Left ventricle myocardium superior (tissue), 1 donor: Measurements from ENCODE around the gene DAGLB. TPM values are rescaled to one million over a fixed set of nuclear protein-coding genes. Genes with fewer than 3 reads are reported as not detected.

Source experiments
- ATAC-seq: fragments of 200-7000 bp; cut with Tn5 transposase; one replicate; pipeline ENCODE4 v1.9.1; 2020; ENCODE audit warnings: mild to moderate bottlenecking, moderate library complexity
- DNase-seq: peaks from one replicate; pipeline ENCODE4 v3.0.0-alpha.2; 2020
- intact Hi-C: fragments of 100-400 bp; cut with micrococcal nuclease; formaldehyde crosslinking; loops from one replicate; pipeline ENCODE4 v1.11.0; 2022
- long read RNA-seq: library from polyadenylated mRNA; unstranded; transcript quantifications from one replicate; pipeline ENCODE4 v2.0.0, GENCODE V29; 2021
- total RNA-seq: library from RNA; stranded (reverse); fragmentation: NEBNext Ultra II Directional; extraction: Animal tissue kit (Norgen Biotek cat#: 25700); gene quantifications from one replicate; pipeline ENCODE4 v1.2.1, GENCODE V29; 2021
- donor health status: DM: no; HTN: yes; CAD: no; lungs with severe emphysema.

DAGLB gene, protein sequence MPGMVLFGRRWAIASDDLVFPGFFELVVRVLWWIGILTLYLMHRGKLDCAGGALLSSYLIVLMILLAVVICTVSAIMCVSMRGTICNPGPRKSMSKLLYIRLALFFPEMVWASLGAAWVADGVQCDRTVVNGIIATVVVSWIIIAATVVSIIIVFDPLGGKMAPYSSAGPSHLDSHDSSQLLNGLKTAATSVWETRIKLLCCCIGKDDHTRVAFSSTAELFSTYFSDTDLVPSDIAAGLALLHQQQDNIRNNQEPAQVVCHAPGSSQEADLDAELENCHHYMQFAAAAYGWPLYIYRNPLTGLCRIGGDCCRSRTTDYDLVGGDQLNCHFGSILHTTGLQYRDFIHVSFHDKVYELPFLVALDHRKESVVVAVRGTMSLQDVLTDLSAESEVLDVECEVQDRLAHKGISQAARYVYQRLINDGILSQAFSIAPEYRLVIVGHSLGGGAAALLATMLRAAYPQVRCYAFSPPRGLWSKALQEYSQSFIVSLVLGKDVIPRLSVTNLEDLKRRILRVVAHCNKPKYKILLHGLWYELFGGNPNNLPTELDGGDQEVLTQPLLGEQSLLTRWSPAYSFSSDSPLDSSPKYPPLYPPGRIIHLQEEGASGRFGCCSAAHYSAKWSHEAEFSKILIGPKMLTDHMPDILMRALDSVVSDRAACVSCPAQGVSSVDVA
- 10.1 TPM for total RNA-seq
- long read RNA-seq, transcript DAGLB-201 (15 exons, 2,897 nt): major isoform, 7 of 11 reads
- long read RNA-seq, partial matches to known transcripts: 1 of 11 reads
- long read RNA-seq, other reads (novel, unspliced or antisense): 2 of 11 reads

DNA sequence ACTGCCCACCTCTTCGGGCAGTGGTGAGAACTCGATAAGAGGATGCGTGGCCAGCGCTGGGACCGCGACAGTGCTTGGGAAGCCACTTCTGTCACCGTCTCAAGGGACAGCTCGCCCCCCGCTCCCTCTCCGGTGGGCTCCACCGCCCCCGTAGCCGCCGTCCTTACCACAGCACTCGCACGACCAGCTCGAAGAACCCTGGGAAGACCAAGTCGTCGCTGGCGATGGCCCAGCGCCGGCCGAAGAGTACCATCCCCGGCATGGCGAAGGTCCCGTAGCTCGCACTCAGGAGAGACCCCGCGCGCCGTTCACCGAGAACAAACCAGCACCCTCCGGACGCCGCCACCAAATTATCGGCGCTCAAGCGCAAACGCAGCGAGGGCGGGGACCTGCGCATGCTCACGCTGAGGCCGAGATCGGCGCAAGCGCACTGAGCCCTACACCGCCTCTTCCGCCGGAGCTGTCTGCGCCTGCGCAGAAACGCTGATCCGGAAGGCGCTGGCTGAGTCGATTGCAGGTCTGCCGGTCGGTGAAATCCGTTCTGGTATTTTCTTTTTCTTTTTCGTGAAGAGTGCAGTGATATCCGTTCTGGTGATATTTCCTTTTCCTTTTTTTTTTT is at the start of gene DAGLB:
Gene DAGLB (minus strand): TSS at position 374 of the 619 bp plus-strand sequence. CDS start 112 bp downstream, at position 262.
- intact Hi-C loops: no loop called here
- ATAC-seq: peak; percentile 94
- DNase-seq: peak; percentile 97

DNA sequence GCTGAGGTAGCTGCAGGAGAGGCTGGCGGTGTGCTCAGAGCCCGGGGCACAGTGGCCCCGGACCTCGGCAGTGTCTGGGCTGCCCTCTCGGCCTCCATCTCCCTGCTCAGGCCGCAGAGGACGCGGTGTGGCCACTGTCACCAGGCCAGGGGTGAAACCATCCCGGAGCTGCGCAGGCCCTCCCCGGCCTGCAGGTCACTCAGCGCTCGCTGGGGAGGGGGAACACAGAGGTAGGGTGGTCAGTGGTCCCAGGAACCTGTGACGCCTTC is 49.8 kb upstream of the DAGLB start:
- no peak for ATAC-seq
- intact Hi-C loops: no loop called here
- no peak for DNase-seq

DNA sequence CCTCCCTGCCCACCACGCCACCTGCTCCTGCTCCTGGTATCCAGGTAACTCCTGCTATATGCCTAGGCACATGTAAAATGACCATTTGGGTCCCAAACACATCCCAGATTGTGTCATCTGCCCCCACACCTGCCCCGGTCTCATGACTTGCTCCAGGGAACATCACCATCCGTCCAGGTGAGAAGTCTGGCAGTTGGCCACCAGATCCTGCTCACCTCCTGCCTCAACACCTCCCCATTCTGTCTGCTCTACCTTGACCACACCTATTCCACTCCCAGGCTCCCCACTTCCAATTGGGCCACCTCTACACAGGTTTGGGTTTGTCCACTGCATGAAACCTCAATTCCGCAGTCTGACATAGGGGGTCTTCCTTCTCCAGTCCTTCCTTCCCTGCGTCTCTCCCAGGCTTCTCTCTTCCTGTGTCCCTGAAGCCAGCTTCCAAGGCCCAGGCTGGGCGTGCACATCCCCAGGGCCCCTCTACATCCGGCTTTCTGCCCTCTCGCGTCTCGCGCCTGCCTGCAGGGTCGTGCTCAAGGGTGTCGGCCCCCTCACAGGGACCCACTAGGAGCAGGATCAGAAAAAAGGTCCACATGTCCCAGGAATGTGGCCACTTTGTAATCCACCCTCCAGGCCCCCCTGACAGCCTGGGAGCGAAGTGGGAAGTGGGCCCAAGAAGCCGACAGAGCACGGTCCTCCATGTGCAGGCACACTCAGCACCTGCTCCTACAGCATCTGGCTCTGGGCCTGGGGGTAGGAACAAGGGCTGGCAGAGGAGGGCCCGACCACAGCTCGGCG is 49.3 kb upstream of the DAGLB start:
- no peak for ATAC-seq
- intact Hi-C loops: no loop called here

DNA sequence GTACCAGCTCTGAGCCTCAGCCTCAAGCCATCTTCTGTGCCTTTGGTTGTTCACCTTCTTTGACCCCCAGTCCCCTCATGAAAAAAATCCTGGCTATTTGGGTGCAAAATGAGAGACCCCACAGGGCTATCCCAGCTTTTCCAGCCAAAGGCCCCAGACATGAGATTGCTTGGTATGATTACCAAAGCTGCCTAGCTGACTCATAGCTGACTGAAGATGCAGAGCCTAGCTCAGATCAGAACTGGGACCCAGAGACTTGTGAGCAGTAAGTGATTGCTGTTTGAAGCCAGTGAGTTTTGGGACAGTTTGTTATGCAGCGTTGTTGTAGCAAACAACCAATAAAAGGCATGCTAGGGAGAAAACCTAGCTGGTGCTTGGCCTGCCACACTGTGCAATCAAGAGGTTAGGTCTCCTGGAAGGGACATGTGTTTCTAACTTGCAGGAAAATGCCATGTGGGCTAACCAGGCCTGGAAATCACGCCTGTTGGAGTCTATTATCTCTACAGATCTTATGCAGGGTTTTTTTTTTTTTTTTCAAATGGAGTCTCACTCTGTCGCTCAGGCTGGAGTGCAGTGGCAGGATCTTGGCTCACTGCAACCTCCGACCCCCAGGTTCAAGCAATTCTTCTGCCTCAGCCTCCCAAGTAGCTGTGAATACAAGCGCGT is 48.0 kb upstream of the DAGLB start:
- DNase-seq (no peak), ATAC-seq (no peak)
- intact Hi-C loops: no loop called here

More for the DNA sequence above, 49.3 kb upstream of the DAGLB start:
- no peak for DNase-seq

DNA sequence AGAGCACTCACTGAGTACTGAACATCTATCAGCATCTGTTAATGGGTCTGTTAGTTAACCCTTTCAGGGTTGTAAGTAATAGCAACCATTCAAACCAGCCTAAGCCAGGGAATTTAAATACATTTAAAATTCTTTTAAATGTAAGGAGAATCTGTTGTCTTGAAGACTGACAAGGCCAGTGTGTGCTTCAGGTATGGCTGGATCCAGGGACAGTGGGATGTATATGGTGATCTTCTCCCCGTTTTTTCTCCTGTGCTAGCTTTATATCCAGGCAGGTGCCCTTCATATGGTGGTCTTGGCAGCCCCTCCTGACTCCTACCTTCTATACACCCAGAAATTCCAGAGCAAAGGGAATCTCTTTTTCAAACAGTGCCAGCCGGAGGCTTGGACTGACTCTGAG is 46.6 kb upstream of the DAGLB start:
- DNase-seq: no peak
- no peak for ATAC-seq
- intact Hi-C loops: no loop called here

DNA sequence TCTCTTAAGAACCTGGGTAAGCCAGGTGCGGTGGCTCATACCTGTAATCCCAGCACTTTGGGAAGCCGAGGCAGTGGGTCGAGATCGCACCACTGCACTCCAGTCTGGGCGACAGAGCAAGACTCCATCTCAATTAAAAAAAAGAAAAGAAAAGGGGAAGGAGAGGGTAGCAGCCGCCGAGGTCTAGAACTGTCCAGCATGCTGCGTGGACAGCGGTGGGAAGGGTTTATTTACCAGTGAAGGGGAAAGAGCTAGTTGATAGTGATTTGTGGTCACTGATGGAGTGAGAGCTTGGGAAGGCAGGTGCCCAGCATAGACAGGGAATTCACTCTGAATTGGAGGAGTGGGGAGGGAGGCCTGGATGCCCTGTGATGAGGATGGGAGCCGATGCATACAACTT is 43.4 kb upstream of the DAGLB start:
- no peak for ATAC-seq
- no peak for DNase-seq
- intact Hi-C loops: no loop called here

DNA sequence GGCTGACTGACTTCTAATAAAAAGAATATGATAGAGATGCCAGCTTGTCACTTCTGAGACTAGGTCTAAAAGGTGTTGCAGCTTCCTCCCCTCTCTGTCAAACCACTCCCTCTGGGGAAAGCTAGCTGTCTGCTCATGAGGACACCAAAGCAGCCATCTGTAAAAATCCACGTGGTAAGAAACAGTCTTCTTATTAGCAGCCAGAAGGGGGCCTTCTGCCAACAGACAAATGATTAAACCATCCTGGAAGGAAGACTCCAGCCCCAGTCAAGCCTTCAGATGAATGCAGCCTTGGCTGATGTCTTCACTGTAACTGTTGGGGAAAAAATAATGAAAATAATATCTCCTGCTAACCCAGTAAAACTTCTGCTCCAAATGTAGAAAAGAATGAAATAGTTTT is 41.9 kb upstream of the DAGLB start:
- intact Hi-C loops: no loop called here
- no peak for DNase-seq
- ATAC-seq: no peak

DNA sequence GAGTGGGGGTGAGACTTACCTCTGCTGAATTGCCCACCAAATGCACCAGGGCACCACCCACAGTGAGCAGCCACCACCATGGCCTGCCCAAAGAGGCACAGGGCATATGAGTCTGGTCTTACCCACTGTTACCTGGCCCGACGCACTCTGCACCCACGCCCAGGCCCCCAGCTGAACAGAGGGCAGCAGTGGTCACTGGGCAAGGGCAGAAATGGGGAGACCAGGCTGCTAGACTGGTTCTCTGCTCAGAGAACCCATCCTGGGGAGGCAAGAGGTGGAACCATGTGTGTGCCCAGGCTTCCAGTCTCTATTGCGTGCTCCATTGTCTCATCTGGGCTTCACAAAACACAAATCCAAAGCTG is 39.4 kb upstream of the DAGLB start:
- no peak for DNase-seq
- intact Hi-C loops: no loop called here
- no peak for ATAC-seq

DNA sequence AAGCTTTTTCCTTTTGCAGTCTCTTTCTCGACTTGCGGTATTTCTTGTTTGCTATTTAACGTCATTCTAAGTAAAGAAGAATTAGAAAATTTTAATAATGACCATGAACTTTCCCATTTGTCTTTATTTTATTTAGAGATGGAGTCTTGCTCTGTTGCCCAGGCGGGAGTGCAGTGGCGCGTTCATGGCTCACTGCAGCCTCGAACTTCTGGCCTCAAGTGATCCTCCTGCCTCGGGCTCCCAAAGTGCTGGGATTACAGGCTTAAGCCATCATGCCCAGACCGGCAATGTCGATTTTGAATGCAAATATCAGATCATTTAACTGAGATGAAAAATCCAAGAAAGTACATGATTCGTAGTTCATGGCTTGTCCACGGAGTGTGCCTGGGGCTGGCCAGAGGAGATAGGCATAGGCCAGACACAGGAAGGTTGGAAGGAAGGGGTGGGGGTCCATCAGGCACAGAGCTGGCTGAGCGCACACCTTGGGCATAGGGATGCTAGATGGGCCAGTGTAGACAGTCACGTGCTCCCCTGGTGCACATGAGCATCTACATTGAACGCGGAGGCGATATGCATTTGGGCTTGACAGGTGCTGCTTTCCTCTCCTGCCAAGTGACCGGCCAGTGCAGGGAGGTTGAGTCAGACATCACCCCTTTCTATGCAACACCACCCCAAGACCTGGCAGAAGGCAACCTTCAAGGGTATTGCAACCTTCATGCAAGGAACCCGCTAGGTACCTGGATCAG is 38.9 kb upstream of the DAGLB start:
- intact Hi-C loops: no loop called here
- ATAC-seq: no peak

DNA sequence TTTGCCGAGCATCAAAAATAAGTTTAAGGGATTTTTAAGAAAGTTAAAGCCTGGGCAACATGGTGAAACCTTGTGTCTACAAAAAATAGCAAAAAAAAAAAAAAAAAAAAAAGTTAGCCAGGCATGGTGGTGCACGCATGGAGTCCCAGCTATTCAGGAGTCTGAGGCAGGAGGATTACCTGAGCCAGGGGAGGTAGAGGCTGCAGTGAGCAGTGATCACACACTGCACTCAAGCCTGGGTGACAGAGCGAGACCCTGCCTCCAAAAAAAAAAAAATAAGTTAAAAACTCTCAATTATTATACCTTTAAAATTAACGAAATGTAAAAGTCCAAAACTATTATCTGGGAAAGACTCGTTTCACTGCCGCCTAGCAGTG is 35.0 kb upstream of the DAGLB start:
- ATAC-seq (no peak), DNase-seq (no peak)
- intact Hi-C loops: no loop called here

More for the DNA sequence above, 38.9 kb upstream of the DAGLB start:
- DNase-seq: no peak

DNA sequence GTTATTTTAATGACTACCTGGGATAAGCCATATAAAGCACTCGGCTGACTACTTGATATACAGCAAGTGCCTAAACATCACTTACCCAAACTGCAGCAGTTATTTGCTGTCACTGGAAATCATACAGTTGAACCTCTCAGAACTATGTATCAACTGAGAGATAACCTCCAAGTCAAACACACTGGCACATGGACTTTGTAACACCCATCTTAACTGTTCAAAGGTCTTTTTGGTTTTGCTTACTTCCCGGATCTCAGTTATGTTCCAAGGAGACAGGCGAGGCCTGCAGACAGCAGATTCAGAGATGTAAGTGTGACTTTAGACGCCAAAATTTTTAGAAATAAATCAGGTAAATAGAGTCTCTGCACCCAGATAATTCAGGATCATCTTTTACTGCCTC is 34.6 kb upstream of the DAGLB start:
- no peak for DNase-seq
- intact Hi-C loops: no loop called here
- no peak for ATAC-seq

DNA sequence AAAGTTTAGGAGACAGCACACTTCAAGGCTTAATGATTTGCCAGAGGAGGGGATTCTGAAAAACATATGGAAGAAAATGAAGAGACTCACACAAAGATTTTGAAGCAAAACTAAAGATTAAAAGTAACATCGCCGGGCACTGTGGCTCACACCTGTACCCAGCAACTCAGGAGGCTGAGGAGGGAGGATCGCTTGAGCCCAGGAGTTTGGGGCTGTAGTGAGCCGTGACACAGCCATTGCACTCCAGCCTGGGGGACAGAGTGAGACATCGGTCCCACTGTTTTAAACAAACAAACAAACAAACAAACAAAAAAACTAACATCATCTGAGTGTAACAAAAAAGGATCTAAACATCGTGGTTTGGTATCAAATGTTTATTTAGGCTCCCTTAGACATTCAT is 33.7 kb upstream of the DAGLB start:
- intact Hi-C loops: no loop called here
- DNase-seq (no peak), ATAC-seq (no peak)

DNA sequence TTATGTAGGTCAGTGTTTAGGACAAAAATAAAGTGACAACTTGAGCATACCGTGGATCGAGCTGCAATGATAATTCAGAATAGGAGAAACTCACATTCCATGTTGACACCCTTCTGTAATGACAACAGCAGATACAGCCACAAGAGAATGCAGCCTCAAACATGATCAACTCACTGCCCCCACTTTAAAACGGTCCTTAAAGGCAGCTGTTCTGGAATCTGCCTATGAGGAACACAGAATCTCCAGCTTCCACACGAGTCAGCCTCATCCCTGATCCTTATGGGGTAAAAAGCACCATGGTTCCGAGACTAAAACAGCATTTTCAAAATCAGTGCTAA is 32.5 kb upstream of the DAGLB start:
- intact Hi-C loops: no loop called here

DNA sequence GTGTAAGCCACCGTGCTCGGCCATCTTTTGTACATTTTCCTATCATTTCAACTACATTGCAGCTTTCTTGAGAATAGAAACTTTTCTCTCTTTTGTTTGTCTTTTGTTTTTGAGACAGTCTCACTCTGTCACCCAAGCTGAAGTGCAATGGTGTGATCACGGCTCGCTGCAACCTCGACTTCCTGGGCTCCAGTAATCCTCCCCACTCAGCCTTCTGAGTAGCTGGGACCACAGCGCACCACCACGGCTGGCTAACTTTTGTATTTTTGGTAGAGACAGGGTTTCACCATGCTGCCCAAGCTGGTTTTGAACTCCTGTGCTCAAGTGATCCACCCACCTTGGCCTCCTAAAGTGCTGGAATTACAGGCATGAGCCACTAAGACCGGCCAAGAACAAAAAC is 31.3 kb upstream of the DAGLB start:
- DNase-seq: no peak
- intact Hi-C loops: no loop called here
- ATAC-seq: no peak

More for the DNA sequence above, 32.5 kb upstream of the DAGLB start:
- peak; percentile 1 for ATAC-seq
- DNase-seq: no peak

DNA sequence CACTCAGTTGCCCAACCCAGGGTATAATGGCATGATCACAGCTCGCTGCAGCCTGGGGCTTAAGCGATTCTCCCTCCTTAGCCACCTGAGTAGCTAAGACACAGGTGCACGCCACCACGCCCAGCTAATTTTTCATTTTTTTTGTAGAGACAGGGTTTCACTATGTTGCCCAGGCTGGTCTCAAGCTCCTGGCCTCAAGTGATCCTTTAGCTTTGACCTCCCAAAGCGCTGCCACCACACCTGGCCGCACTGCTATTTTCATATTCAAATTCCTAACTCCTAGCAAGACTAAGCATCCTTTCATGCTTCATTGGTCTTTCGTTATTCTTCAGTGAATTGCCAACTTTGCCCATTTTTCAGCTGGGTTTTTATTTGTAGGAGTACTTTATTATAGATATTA is 30.4 kb upstream of the DAGLB start:
- intact Hi-C loops: no loop called here
- DNase-seq (no peak), ATAC-seq (no peak)

DNA sequence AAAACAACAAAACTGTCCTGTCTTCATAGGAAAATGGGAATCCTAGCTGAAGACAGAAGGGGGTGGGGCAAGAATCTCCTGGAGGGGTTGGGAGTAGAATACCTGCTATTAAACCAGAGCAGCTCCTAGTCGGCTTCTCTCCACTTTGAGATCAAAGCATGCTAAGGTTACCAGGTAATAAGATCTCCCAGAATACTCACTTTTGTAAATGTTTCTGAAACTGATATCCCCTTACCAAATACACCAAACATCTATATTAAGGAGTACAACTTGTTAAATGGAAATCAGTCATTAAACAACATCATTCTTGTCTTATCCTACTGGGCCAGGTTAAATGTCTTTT is 29.5 kb upstream of the DAGLB start:
- ATAC-seq: no peak
- intact Hi-C loops: no loop called here
- DNase-seq: no peak

DNA sequence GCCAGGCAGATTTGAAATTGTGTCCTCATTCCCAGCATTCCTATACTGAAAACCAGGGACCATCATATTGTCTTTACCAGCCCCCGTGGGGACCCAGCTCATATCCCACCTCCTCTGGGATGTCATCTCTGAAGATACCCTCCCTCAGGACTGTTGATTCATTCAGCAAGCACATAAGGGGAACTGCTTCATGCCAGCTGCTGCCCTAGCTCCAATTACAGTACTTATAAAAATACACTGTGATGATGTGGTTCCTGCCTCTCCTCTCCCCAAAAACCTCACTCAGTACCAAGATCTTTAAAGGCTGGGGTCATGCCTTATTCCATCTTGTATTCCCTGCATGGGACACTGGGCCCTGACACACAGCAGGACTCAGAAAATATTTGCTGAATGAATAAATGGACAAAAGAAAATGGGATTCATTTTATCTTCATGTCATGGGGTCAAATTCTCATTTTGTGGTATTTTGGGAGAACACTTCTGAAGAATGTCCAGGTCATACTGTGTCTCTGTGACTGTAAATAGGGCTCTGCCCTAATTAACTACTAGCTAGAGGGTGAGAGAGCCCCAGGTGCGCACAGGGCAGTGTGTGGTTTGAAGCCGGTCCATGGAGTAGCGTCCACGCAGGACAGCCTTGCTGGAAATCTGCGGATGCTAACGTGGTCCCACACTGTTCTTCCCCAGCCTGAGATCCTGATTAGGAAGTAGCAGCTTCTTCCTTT is 29.0 kb upstream of the DAGLB start:
- DNase-seq: no peak
- no peak for ATAC-seq
- intact Hi-C loops: no loop called here
